ENCODE measurements around the gene IL1R2. TPM values are rescaled to one million over a fixed set of nuclear protein-coding genes. Genes with fewer than 3 reads are reported as not detected.
A peak's percentile ranks its signal among the peaks of the same experiment; 100 is the strongest.

The IL1R2 gene
- total and polyA plus RNA-seq, 9 of the 15 experiments (the other 6 are each of a cell fraction or from before 2014, with no cell fraction given), result 0.13 TPM; not detected in 8

DNA sequence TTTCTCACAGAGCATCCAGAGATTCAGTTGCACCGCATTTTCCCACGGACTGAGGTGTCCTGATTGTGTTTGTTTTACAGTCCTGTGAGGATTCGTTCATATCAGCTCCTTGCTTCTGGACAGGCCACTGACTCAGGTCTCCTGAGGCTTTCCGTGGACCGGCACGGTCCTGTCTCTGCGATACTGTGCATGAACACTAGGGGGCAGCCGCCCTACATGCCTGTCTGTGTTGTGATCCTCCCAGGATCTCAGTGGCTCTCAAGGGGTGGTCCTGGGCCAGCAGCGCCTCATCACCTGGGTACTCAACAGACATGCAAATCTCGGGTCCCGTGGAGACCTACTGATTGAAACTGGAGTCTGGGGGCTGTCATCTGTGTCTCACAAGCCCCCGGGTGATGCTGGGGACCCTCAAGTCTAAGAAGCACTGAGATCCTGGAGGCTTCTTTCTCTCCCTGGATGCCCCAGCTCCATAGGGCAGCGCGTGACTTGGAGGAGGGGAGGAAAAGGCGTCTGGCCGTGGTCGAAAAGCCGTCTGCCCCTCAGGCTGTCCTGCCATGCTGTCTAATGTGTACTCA lies 28.9 kb downstream of the IL1R2 start (continued):
- no peak for TF ChIP-seq POU5F1 (IDR thresholded peaks at IDR 0.05; ENCODE audit: borderline replicate concordance, low read depth, low read length, partially characterized antibody)
- TF ChIP-seq, protein P1, sequence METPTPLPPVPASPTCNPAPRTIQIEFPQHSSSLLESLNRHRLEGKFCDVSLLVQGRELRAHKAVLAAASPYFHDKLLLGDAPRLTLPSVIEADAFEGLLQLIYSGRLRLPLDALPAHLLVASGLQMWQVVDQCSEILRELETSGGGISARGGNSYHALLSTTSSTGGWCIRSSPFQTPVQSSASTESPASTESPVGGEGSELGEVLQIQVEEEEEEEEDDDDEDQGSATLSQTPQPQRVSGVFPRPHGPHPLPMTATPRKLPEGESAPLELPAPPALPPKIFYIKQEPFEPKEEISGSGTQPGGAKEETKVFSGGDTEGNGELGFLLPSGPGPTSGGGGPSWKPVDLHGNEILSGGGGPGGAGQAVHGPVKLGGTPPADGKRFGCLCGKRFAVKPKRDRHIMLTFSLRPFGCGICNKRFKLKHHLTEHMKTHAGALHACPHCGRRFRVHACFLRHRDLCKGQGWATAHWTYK (CRISPR knock-in tag; IDR thresholded peaks at IDR 0.05), result peak; percentile 83; the same call in 1 of the 2 replicates
- TF ChIP-seq, protein P2, sequence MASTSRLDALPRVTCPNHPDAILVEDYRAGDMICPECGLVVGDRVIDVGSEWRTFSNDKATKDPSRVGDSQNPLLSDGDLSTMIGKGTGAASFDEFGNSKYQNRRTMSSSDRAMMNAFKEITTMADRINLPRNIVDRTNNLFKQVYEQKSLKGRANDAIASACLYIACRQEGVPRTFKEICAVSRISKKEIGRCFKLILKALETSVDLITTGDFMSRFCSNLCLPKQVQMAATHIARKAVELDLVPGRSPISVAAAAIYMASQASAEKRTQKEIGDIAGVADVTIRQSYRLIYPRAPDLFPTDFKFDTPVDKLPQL (IDR thresholded peaks at IDR 0.05; ENCODE audit: extremely low read depth, insufficient read length), result no peak
- TF ChIP-seq POLR2G (IDR thresholded peaks at IDR 0.05; ENCODE audit: low read depth, low read length), result no peak
- no peak for TF ChIP-seq BCL6 (CRISPR knock-in tag; IDR thresholded peaks at IDR 0.05)
- TF ChIP-seq, protein P3, sequence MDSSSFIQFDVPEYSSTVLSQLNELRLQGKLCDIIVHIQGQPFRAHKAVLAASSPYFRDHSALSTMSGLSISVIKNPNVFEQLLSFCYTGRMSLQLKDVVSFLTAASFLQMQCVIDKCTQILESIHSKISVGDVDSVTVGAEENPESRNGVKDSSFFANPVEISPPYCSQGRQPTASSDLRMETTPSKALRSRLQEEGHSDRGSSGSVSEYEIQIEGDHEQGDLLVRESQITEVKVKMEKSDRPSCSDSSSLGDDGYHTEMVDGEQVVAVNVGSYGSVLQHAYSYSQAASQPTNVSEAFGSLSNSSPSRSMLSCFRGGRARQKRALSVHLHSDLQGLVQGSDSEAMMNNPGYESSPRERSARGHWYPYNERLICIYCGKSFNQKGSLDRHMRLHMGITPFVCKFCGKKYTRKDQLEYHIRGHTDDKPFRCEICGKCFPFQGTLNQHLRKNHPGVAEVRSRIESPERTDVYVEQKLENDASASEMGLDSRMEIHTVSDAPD (CRISPR knock-in tag; IDR thresholded peaks at IDR 0.05), result no peak
- no peak for TF ChIP-seq ZNF696 (CRISPR knock-in tag; conservative IDR thresholded peaks at IDR 0.05)
- TF ChIP-seq CBX5 (IDR thresholded peaks at IDR 0.05; ENCODE audit: borderline replicate concordance, low read depth), result 0 out of 2 replicates have a peak, but pooled peaks have one; percentile 30

All from K562 (cell line).